Prostate gland (tissue), 2 donors: ENCODE data around the gene GDF7. TPM values are rescaled to one million over a fixed set of nuclear protein-coding genes. Genes with fewer than 3 reads are reported as not detected.

Experiments
- DNase-seq: peaks from one replicate; pipeline ENCODE4 v3.0.0-alpha.2; 2019; ENCODE audit warnings: low spot score
- H3K27ac ChIP-seq, 2 donors: fragments of 200-600 bp; sonication (generic); 2 replicates each; pipeline ENCODE4 v1.5.1; 2017 to 2019
- H3K27me3 ChIP-seq: fragments of 200-600 bp; sonication (generic); replicated peaks from 2 replicates; pipeline ENCODE4 v1.5.1; 2019; ENCODE audit not compliant: insufficient read depth
- H3K36me3 ChIP-seq, 2 donors: fragments of 200-600 bp; sonication (generic); 1 replicate in 1 of 2; 2 replicates in 1 of 2; pipeline versions ENCODE4 v1.5.1 to v1.8.1; 2017 to 2019
- H3K4me1 ChIP-seq: fragments of 200-600 bp; sonication (generic); replicated peaks from 2 replicates; pipeline ENCODE4 v1.5.1; 2019
- H3K4me3 ChIP-seq, 2 donors: fragments of 200-600 bp; sonication (generic); 2 replicates each; pipeline ENCODE4 v1.5.1; 2017 to 2019
- H3K9me3 ChIP-seq: fragments of 200-600 bp; sonication (generic); 2 replicates; pipeline ENCODE4 v1.5.1; 2017
- POLR2A ChIP-seq: fragments of 450-650 bp; IDR thresholded peaks from one replicate; pipeline ENCODE4 v1.6.1; 2016; ENCODE audit warnings: antibody characterized with exemption, mild to moderate bottlenecking
- POLR2AphosphoS5 ChIP-seq: sonication (generic); formaldehyde crosslinking; IDR thresholded peaks from one replicate; pipeline ENCODE4 v1.6.1; 2017; ENCODE audit warnings: antibody characterized with exemption
- WGBS: methylation state at CpG from one replicate; pipeline ENCODE4 v1.1.5; 2018; 5-methylcytosine and 5-hydroxymethylcytosine counted together
- intact Hi-C: fragments of 100-400 bp; cut with DNase I; formaldehyde crosslinking; loops from one replicate; pipeline ENCODE4 v1.14.2; 2022
- total RNA-seq, 2 donors: library from RNA; depleted of rRNA; stranded (reverse); fragments of >200 nt; gene quantifications; one replicate each; pipeline ENCODE4 v1.1.0, GENCODE V29; 2016
- TF ChIP-seq, protein P1 (sequence below), 4 experiments: fragments of 200-600 bp in 2 of 4; fragments of 450-650 bp in 2 of 4; sonication (generic) in 2 of 4; IDR thresholded peaks; 1 replicate in 3 of 4; 2 replicates in 1 of 4; pipeline ENCODE4 v1.5.1; 2016 to 2019; ENCODE audit warnings: antibody characterized with exemption in 4 of 4, mild to moderate bottlenecking in 2 of 4, moderate library complexity in 2 of 4

Gene GDF7
- total RNA-seq, 2 donors from 2014 or later, result 3.3 to 7.0 TPM

GRCh38 chr2:20629181-20629580, 37.8 kb upstream of the GDF7 start:
- intact Hi-C loops, result no loop called here
- peaks cover 24% of the 10 kb centered on the region for H3K4me1 ChIP-seq
- no peak for TF ChIP-seq POLR2A
- TF ChIP-seq POLR2AphosphoS5, result no peak
- TF ChIP-seq, protein P1, sequence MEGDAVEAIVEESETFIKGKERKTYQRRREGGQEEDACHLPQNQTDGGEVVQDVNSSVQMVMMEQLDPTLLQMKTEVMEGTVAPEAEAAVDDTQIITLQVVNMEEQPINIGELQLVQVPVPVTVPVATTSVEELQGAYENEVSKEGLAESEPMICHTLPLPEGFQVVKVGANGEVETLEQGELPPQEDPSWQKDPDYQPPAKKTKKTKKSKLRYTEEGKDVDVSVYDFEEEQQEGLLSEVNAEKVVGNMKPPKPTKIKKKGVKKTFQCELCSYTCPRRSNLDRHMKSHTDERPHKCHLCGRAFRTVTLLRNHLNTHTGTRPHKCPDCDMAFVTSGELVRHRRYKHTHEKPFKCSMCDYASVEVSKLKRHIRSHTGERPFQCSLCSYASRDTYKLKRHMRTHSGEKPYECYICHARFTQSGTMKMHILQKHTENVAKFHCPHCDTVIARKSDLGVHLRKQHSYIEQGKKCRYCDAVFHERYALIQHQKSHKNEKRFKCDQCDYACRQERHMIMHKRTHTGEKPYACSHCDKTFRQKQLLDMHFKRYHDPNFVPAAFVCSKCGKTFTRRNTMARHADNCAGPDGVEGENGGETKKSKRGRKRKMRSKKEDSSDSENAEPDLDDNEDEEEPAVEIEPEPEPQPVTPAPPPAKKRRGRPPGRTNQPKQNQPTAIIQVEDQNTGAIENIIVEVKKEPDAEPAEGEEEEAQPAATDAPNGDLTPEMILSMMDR (IDR thresholded peaks at IDR 0.05), result no peak
- H3K27ac ChIP-seq, result no peak overlapping the region
- DNase-seq, result no peak
- WGBS, result 91% methylated on average over 6 of the region's 6 CpGs
- no peak overlapping the region for H3K4me3 ChIP-seq
- H3K9me3 ChIP-seq, result no peaks in the 10 kb centered on the region
- H3K36me3 ChIP-seq, result no peaks in the 10 kb centered on the region
- H3K27me3 ChIP-seq, result no peaks in the 10 kb centered on the region

GRCh38 chr2:20629581-20630171, 37.3 kb upstream of the GDF7 start:
- Histone ChIP-seq H3K36me3 (no peaks in the 10 kb centered on the region), H3K4me3 (no peak overlapping the region), H3K27ac (peak overlapping the region in 1 of 2 donors; percentile 9), H3K4me1 (peaks cover 28% of the 10 kb centered on the region), H3K9me3 (no peaks in the 10 kb centered on the region), H3K27me3 (no peaks in the 10 kb centered on the region)
- intact Hi-C loops, result no loop called here
- WGBS, result 60% methylated on average over 12 of the region's 12 CpGs
- TF ChIP-seq POLR2A, result no peak
- TF ChIP-seq, protein P1 (IDR thresholded peaks at IDR 0.05), result no peak
- no peak for TF ChIP-seq POLR2AphosphoS5
- DNase-seq, result no peak

- H3K36me3 ChIP-seq, result no peaks in the 10 kb centered on the region
- 98% methylated on average over 4 of the region's 4 CpGs for WGBS
- no peak for DNase-seq
- H3K4me3 ChIP-seq, result no peak overlapping the region
- TF ChIP-seq POLR2A (no peak), POLR2AphosphoS5 (no peak)
- TF ChIP-seq, protein P1 (IDR thresholded peaks at IDR 0.05), result no peak
- H3K27ac ChIP-seq, result no peak overlapping the region
- intact Hi-C loops, result no loop called here
- H3K4me1 ChIP-seq, result peaks cover 18% of the 10 kb centered on the region
- no peaks in the 10 kb centered on the region for H3K9me3 ChIP-seq
- H3K27me3 ChIP-seq, result no peaks in the 10 kb centered on the region
These were observed 36.0 kb upstream of the GDF7 start for GRCh38 chr2:20630967-20631366.

DNA sequence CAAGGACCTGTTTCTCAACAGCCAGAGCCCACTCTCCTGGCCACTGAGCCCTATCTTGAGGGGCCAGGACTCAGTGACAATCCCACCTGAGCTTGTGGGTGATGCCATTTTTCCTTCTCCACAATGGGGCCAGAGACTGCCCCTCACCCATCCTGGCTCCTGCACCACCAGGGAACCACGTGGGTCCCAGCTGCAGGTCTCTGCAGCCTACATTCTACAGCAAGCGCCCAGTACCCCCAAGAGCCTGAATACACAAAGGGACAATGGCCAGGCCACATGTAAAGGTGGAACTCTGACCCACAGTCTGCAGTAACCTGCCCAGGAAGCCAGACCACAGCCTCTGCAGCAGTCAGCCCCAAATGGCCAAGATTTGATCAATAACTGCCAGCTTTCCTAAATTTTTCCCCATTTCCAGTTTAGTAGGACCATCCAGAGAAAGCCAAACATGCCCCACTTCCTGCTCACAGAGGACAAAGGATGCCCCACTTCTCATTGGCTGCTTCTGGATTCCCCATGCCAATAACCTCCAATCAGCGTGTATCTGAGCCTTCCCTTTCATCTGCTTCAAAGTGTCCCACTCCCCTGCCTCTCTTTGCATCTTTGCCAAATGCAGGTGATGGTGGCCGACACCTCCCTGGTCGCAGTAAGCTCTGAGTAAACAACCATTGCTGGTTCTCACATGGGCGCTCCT, 35.2 kb upstream of the GDF7 start:
- intact Hi-C loops, result no loop called here
- no peak for TF ChIP-seq POLR2A
- TF ChIP-seq, protein P1 (IDR thresholded peaks at IDR 0.05), result no peak
- TF ChIP-seq POLR2AphosphoS5, result no peak
- Histone ChIP-seq H3K4me1 (peaks cover 15% of the 10 kb centered on the region), H3K9me3 (no peaks in the 10 kb centered on the region), H3K4me3 (no peak overlapping the region), H3K27ac (peak overlapping the region in 1 of 2 donors; percentile 90), H3K36me3 (no peaks in the 10 kb centered on the region), H3K27me3 (no peaks in the 10 kb centered on the region)
- no peak for DNase-seq
- 78% methylated on average over 6 of the region's 6 CpGs for WGBS

DNA sequence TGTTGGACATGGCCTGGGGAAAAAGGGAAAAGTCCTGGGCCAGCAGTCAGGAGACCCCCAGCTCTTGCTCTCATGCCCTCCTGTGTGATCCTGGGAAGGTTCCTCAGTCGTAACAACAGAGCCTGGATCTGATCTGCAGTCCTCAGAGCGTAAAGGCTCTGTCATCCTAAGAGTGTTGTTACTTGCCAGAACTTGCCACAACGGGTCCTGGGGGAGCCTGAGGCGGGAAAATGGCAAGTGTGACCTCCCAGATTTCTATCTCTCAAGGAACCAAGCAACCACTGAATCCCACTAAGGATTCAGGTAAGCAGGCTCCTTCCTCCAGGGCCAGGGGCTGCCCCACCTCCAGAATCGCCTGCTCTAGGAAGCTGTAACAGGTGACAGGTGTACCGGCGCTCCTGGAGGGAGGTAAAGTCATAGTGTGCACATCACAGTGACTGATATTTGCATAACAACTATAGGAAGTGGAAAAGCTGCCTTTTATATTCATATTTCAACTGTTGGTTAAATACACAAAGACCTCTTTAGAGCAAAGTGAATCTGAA, 34.4 kb upstream of the GDF7 start:
- Histone ChIP-seq H3K36me3 (no peaks in the 10 kb centered on the region), H3K27me3 (no peaks in the 10 kb centered on the region), H3K4me3 (no peak overlapping the region), H3K27ac (peak overlapping the region; percentile 84 to 90), H3K9me3 (no peaks in the 10 kb centered on the region), H3K4me1 (peaks cover 16% of the 10 kb centered on the region)
- WGBS, result 56% methylated on average over 7 of the region's 7 CpGs
- no peak for DNase-seq
- intact Hi-C loops, result no loop called here
- TF ChIP-seq POLR2AphosphoS5 (no peak), POLR2A (no peak)
- TF ChIP-seq, protein P1 (IDR thresholded peaks at IDR 0.05), result no peak
